Transverse colon (tissue), 4 donors: ENCODE data around the gene SMIM28. TPM values are rescaled to one million over a fixed set of nuclear protein-coding genes. Genes with fewer than 3 reads are reported as not detected.

Experiments used
- DNase-seq: peaks from one replicate; pipeline ENCODE4 v3.0.0-alpha.2; 2019
- H3K27ac ChIP-seq, 4 donors: fragments of 200-600 bp; sonication (generic); 2 replicates each; pipeline ENCODE4 v1.5.1; 2016 to 2018; ENCODE audit warnings: inconsistent platforms in 4 of 4
- H3K27me3 ChIP-seq: fragments of 200-600 bp; sonication (generic); 2 replicates; pipeline ENCODE4 v1.5.1; 2017; ENCODE audit warnings: inconsistent platforms
- H3K36me3 ChIP-seq, 4 donors: fragments of 200-600 bp; sonication (generic); 2 replicates each; pipeline ENCODE4 v1.5.1; 2017 to 2019; ENCODE audit warnings: inconsistent platforms in 4 of 4
- H3K4me1 ChIP-seq, 4 donors: fragments of 200-600 bp; sonication (generic); 2 replicates each; pipeline ENCODE4 v1.5.1; 2017 to 2020; ENCODE audit warnings: inconsistent platforms in 4 of 4
- H3K4me3 ChIP-seq, 4 donors: fragments of 200-600 bp; sonication (generic); 1 replicate in 1 of 4; 2 replicates in 3 of 4; pipeline versions ENCODE4 v1.5.1 to v1.6.1; 2017 to 2019; ENCODE audit warnings: inconsistent platforms in 4 of 4
- H3K9me3 ChIP-seq, 2 donors: fragments of 200-600 bp; sonication (generic); 2 replicates each; pipeline ENCODE4 v1.5.1; 2017 to 2019; ENCODE audit warnings: inconsistent platforms in 2 of 2
- EP300 ChIP-seq: sonication (generic); formaldehyde crosslinking; IDR thresholded peaks from one replicate; pipeline ENCODE4 v1.6.1; 2017; ENCODE audit warnings: antibody characterized with exemption, low read depth
- POLR2A ChIP-seq: fragments of 450-650 bp; IDR thresholded peaks from one replicate; pipeline ENCODE4 v1.6.1; 2016; ENCODE audit warnings: antibody characterized with exemption, mild to moderate bottlenecking, moderate library complexity
- POLR2AphosphoS5 ChIP-seq, 3 donors: sonication (generic); formaldehyde crosslinking; IDR thresholded peaks; one replicate each; pipeline ENCODE4 v1.6.1; 2016; ENCODE audit warnings: antibody characterized with exemption in 3 of 3
- WGBS, 2 donors: methylation state at CpG; one replicate each; pipeline ENCODE4 v1.1.5; 2018; ENCODE audit warnings: low coverage in 1 of 2; 5-methylcytosine and 5-hydroxymethylcytosine counted together
- in situ Hi-C, 4 donors: fragments of 200-750 bp; cut with MboI; loops; one replicate each; pipeline versions ENCODE4 v1.15.0 to v1.15.1; 2017; ENCODE audit warnings: low sequenced_read_pairs in 3 of 4, low pct_ligation_motif_present in 1 of 4, low pct_unique_long_range_greater_than_20kb in 1 of 4
- intact Hi-C: fragments of 100-400 bp; cut with DNase I; formaldehyde crosslinking; loops from one replicate; pipeline ENCODE4 v1.15.1; 2023; ENCODE audit warnings: low total_unique reads
- total RNA-seq, 4 donors: library from RNA; depleted of rRNA; stranded (reverse); fragments of >200 nt; gene quantifications; one replicate each; pipeline ENCODE4 v1.1.0, GENCODE V29; 2016
- TF ChIP-seq, protein P1 (sequence below), 5 experiments: fragments of 200-600 bp in 3 of 5; fragments of 450-650 bp in 2 of 5; sonication (generic) in 3 of 5; IDR thresholded peaks; 1 replicate in 2 of 5; 2 replicates in 3 of 5; pipeline ENCODE4 v1.5.1; 2016 to 2017; ENCODE audit warnings: antibody characterized with exemption in 5 of 5, inconsistent platforms in 3 of 5, mild to moderate bottlenecking in 2 of 5, moderate library complexity in 1 of 5

Gene SMIM28
- total RNA-seq, 4 donors from 2014 or later: 0.96 TPM; not detected in 3

DNA sequence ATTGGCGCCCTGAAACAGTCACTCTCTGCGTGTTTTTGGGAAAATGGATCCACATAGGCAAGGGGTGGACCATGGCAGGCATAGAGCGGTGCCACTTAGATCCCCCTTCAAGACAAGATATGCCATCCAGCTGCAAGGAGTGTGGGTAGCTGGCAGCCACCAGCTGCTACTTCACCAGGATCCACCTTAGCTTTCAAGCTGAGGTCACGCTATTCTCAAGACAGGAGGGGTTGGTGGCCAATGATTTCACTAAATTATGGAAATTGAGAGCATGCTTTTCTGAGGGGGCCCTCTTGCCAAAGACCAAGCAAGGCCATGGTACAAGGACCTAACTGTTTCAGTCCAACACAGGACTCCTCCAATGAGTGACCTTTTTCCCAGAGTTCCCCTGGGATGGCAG, 42.7 kb downstream of the SMIM28 start:
- WGBS, 2 donors: 98% methylated on average over 4 of the region's 4 CpGs; no CpG with 5 or more reads in 1 of the 2 donors
- intact Hi-C loops: no loop called here

DNA sequence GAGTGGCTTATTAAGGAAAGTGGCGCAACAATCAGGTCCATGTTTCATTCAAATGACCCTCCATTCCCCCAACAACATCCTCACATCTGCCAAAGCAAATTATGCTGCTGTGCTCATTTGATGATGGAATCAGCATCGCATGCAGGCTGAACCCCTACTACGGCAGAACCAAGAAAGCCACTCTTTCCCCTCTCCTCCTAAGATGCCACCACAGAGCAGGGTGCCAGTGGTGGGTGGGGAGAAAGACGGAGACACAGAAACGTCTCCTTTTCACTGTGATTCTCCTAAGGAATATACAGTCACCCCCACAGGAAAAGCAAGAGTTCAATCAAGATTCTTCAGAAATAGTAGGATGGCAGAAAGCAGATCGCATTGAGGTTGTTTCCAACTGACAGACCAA, 43.4 kb downstream of the SMIM28 start:
- TF ChIP-seq POLR2AphosphoS5 (IDR thresholded peaks at IDR 0.05) (no peak), EP300 (no peak), POLR2A (no peak)
- TF ChIP-seq, protein P1, sequence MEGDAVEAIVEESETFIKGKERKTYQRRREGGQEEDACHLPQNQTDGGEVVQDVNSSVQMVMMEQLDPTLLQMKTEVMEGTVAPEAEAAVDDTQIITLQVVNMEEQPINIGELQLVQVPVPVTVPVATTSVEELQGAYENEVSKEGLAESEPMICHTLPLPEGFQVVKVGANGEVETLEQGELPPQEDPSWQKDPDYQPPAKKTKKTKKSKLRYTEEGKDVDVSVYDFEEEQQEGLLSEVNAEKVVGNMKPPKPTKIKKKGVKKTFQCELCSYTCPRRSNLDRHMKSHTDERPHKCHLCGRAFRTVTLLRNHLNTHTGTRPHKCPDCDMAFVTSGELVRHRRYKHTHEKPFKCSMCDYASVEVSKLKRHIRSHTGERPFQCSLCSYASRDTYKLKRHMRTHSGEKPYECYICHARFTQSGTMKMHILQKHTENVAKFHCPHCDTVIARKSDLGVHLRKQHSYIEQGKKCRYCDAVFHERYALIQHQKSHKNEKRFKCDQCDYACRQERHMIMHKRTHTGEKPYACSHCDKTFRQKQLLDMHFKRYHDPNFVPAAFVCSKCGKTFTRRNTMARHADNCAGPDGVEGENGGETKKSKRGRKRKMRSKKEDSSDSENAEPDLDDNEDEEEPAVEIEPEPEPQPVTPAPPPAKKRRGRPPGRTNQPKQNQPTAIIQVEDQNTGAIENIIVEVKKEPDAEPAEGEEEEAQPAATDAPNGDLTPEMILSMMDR (IDR thresholded peaks at IDR 0.05): no peak
- DNase-seq: no peak
- Histone ChIP-seq H3K27ac (no peak overlapping the region), H3K36me3 (peaks cover 0 to 7% (median 0%) of the 10 kb centered on the region in 4 donors), H3K27me3 (no peaks in the 10 kb centered on the region), H3K9me3 (no peaks in the 10 kb centered on the region), H3K4me3 (no peak overlapping the region), H3K4me1 (peaks cover 0 to 7% (median 0%) of the 10 kb centered on the region in 4 donors)
- in situ Hi-C loops (loop anchor here in 3 of 4 donors (25.0 kb wide), 2 partner anchors 309 to 341 kb away; partner anchors contain the start of genes CCDC28A (in 2 of the 3) and PERP (in 2 of the 3)), intact Hi-C loops (no loop called here)
- 79 to 84% methylated on average over 4 to 6 of the region's 6 CpGs for WGBS, 2 donors

More for the DNA sequence above, 42.7 kb downstream of the SMIM28 start:
- in situ Hi-C loops: loop anchor here in 3 of 4 donors (25.0 kb wide), 2 partner anchors 308 to 342 kb away; partner anchors contain the start of genes CCDC28A (in 2 of the 3) and PERP (in 2 of the 3)
- Histone ChIP-seq H3K36me3 (peaks cover 0 to 7% (median 0%) of the 10 kb centered on the region in 4 donors), H3K27ac (no peak overlapping the region), H3K4me3 (no peak overlapping the region), H3K4me1 (peaks cover 0 to 7% (median 0%) of the 10 kb centered on the region in 4 donors), H3K9me3 (no peaks in the 10 kb centered on the region), H3K27me3 (no peaks in the 10 kb centered on the region)
- no peak for DNase-seq
- no peak for TF ChIP-seq EP300
- TF ChIP-seq, protein P1 (IDR thresholded peaks at IDR 0.05): no peak
- TF ChIP-seq POLR2A: no peak
- TF ChIP-seq POLR2AphosphoS5 (IDR thresholded peaks at IDR 0.05): no peak

GRCh38 chr6:138421608-138422007, 43.9 kb downstream of the SMIM28 start:
- in situ Hi-C loops (loop anchor here in 3 of 4 donors (25.0 kb wide), 2 partner anchors 309 to 341 kb away; partner anchors contain the start of genes CCDC28A (in 2 of the 3) and PERP (in 2 of the 3)), intact Hi-C loops (no loop called here)
- no peak for TF ChIP-seq EP300
- TF ChIP-seq POLR2A: no peak
- TF ChIP-seq POLR2AphosphoS5 (IDR thresholded peaks at IDR 0.05): no peak
- TF ChIP-seq, protein P1 (IDR thresholded peaks at IDR 0.05): no peak
- H3K4me3 ChIP-seq: no peak overlapping the region
- no peaks in the 10 kb centered on the region for H3K9me3 ChIP-seq
- no peaks in the 10 kb centered on the region for H3K27me3 ChIP-seq
- peaks cover 0 to 7% (median 0%) of the 10 kb centered on the region in 4 donors for H3K4me1 ChIP-seq
- no peak for DNase-seq
- WGBS, 2 donors: 93 to 95% methylated on average over 6 to 10 of the region's 10 CpGs
- peaks cover 0 to 7% (median 0%) of the 10 kb centered on the region in 4 donors for H3K36me3 ChIP-seq
- no peak overlapping the region for H3K27ac ChIP-seq

DNA sequence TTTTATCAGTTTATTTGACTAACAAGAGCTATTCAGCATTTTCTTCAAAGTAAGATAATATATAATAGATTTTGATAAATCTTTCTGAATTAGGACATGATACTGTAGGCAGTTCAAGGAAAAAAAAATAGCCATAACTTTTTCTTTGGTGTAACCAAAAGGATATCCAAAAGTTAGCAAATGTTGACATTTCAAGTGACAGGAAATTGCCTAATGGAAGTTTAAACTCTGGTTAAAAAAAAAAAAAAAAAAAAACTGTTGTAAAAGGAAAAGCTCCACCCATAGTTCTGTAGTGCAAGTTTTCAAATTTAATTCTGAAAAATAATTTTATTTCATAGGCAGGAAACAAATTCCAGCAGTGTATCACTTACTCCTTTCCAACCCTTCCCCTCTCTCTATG, 45.2 kb downstream of the SMIM28 start:
- Histone ChIP-seq H3K36me3 (peaks cover 0 to 7% (median 0%) of the 10 kb centered on the region in 4 donors), H3K27ac (no peak overlapping the region), H3K4me1 (peaks cover 0 to 7% (median 0%) of the 10 kb centered on the region in 4 donors), H3K4me3 (no peak overlapping the region), H3K27me3 (no peaks in the 10 kb centered on the region), H3K9me3 (no peaks in the 10 kb centered on the region)
- in situ Hi-C loops (loop anchor here in 3 of 4 donors (25.0 kb wide), 2 partner anchors 311 to 339 kb away; partner anchors contain the start of genes CCDC28A (in 2 of the 3) and PERP (in 2 of the 3)), intact Hi-C loops (no loop called here)
- no peak for DNase-seq
- TF ChIP-seq POLR2AphosphoS5 (IDR thresholded peaks at IDR 0.05) (no peak), POLR2A (no peak), EP300 (no peak)
- TF ChIP-seq, protein P1 (IDR thresholded peaks at IDR 0.05): no peak
